Stimulated activated naive CD8-positive, alpha-beta T cell treated with anti-CD3 and anti-CD28 coated beads, Interleukin-15, Interleukin-2, amounts not matched to agents 100 ng/mL and 50 ng/mL, for 24 hours (primary cell): ENCODE measurements around the gene PGBD5.

ENCODE experiments used
- H3K27ac Mint-ChIP-seq: one replicate; pipeline ENCODE4 v1.8.0; 2021; ENCODE audit warnings: mild to moderate bottlenecking, mixed read lengths
- H3K27me3 Mint-ChIP-seq: one replicate; pipeline ENCODE4 v1.8.0; 2021; ENCODE audit warnings: mixed read lengths
- H3K36me3 Mint-ChIP-seq: one replicate; pipeline ENCODE4 v1.8.0; 2021; ENCODE audit warnings: low read depth, mixed read lengths
- H3K4me1 Mint-ChIP-seq: one replicate; pipeline ENCODE4 v1.8.0; 2021; ENCODE audit warnings: low read depth, mixed read lengths
- H3K4me3 Mint-ChIP-seq: one replicate; pipeline ENCODE4 v1.8.0; 2021; ENCODE audit warnings: mild to moderate bottlenecking, mixed read lengths
- H3K9me3 Mint-ChIP-seq: one replicate; pipeline ENCODE4 v1.8.0; 2021; ENCODE audit warnings: mixed read lengths

PGBD5 gene

GRCh38 chr1:230313453-230314141 lies 112.5 kb downstream of the PGBD5 start:
- peaks cover 3% of the 10 kb centered on the region for H3K4me1 Mint-ChIP-seq
- no peaks in the 10 kb centered on the region for H3K9me3 Mint-ChIP-seq
- peaks cover 4% of the 10 kb centered on the region for H3K27me3 Mint-ChIP-seq
- H3K36me3 Mint-ChIP-seq = no peaks in the 10 kb centered on the region
- H3K4me3 Mint-ChIP-seq = no peak overlapping the region
- no peak overlapping the region for H3K27ac Mint-ChIP-seq

DNA sequence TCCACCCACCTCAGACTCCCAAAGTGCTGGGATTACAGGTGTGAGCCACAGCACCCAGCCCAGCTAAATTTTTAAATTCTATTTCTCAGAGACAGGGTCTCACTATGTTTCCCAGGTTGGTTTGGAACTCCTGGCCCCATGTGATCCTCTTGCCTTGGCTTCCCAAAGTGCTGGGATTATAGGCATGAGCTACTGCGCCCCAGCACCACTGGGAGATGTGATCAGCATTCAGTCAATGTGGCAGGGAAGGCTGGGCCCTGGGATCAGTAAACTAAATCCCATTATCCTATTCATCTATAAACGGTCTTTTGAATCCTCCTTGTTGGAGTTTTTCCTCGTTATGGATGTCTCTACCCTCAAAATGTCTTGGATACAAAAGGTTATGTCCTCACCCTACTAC lies 113.5 kb downstream of the PGBD5 start:
- Mint-ChIP-seq H3K4me1 (peaks cover 3% of the 10 kb centered on the region), H3K27me3 (peaks cover 4% of the 10 kb centered on the region), H3K4me3 (no peak overlapping the region), H3K27ac (no peak overlapping the region), H3K36me3 (no peaks in the 10 kb centered on the region), H3K9me3 (no peaks in the 10 kb centered on the region)

DNA sequence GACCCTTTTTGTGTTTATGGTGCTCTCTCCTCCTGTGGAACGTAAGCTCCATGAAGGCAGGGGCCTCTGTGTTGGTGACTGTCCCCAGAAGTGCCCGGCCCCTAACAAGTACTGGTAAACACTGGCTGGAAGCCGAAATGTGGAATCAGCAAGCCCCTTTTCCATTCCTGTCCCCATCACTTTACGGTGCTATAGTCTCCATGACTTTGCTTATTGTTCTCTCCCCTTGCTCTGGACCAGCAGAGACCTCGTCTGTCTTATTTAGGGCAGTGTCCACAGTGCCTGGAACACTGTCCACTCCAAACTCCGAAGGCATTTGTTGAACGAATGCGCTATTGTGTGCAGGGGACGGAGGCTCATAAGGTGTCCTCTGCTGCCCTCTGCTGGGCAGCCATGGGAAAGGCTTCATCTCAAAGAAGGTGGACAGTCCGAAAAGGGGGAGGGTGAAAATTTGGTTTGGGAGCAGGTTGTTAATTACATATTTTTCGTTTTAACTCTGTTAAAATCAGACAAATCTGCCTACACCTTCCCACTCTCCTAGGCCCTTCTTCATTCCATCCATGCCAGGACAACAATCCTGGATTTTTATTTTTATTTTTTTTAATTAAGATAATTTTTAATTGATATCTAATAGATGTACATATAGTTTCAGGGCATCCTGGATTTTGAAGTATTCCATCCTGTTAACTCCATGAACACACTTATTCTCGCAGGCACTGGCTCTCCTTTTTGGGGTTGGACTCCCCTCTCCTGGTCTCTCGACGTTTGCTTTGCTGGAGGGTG lies 115.6 kb downstream of the PGBD5 start:
- Mint-ChIP-seq H3K4me1 (peaks cover 15% of the 10 kb centered on the region), H3K27ac (no peak overlapping the region), H3K4me3 (no peak overlapping the region), H3K36me3 (no peaks in the 10 kb centered on the region), H3K27me3 (peaks cover 4% of the 10 kb centered on the region), H3K9me3 (no peaks in the 10 kb centered on the region)

DNA sequence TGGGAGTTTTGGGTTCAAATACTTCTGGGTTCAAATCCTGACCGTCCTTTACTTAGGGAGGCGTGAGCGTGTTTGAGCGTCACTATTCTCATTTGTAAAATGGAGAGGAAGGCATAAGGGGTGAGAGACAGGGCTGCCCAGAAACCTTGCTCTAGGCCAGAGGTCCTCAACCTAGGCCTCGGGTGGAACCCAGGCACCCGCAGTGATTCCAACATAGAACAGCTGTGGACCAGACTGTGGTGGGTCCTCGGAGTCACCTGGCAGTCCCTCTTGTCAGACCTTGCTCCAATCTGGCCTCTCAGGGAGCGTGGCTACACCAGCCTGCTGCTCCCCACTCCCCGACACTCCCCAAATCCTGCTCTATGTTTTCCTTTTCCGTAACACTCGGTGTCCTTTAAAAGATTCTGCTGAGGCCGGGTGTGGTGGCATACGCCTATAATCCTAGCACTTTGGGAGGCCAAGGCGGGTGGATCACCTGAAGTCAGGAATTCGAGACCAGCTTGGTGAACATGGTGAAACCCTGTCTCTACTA lies 116.4 kb downstream of the PGBD5 start:
- Mint-ChIP-seq H3K27me3 (peaks cover 4% of the 10 kb centered on the region), H3K36me3 (no peaks in the 10 kb centered on the region), H3K4me3 (no peak overlapping the region), H3K9me3 (no peaks in the 10 kb centered on the region), H3K4me1 (peaks cover 19% of the 10 kb centered on the region), H3K27ac (no peak overlapping the region)

DNA sequence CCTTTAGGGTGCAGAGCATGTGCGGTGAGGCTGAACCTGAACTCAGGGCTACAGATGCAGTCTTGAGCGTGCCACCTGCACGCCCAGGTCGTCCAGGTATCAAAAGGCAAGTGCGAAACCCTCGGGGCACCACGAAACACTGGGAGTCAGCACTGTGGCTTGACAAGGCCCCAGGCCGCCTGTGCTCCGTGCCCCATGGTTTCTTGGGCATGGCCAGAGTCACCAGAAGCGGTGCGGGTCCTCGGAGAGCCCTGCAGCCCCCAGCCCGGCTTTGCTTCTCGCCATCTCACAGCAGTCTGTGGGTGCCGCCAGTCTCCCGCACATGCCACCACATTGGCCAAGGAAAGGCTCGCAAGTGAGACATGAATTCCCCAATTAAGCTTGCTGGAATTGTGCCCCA lies 117.3 kb downstream of the PGBD5 start:
- Mint-ChIP-seq H3K27me3 (peaks cover 4% of the 10 kb centered on the region), H3K4me1 (peaks cover 27% of the 10 kb centered on the region), H3K4me3 (no peak overlapping the region), H3K27ac (no peak overlapping the region), H3K36me3 (no peaks in the 10 kb centered on the region), H3K9me3 (no peaks in the 10 kb centered on the region)

DNA sequence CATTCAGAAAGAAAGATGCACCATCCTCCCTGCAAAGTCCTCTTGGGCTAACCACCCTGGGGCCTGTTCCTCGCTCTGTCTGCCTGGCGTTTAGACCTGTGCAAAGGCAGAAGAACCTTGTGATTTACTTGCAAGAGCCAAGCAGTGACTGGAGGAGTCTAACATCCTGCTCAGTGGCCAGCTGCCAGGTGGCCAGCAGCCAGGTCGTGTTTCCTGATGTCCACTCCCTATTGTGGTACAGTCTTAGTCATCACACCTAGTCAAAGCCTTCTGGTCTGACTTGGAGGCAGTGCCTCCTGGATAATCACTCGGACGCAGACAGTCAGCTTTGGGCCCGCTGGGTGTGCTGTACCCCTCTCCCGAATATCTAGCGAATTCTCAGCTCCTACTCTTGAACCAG lies 118.1 kb downstream of the PGBD5 start:
- Mint-ChIP-seq H3K36me3 (no peaks in the 10 kb centered on the region), H3K4me1 (peaks cover 34% of the 10 kb centered on the region), H3K9me3 (no peaks in the 10 kb centered on the region), H3K27me3 (peaks cover 1% of the 10 kb centered on the region), H3K27ac (no peak overlapping the region), H3K4me3 (no peak overlapping the region)

GRCh38 chr1:230307213-230307612 lies 118.9 kb downstream of the PGBD5 start:
- no peak overlapping the region for H3K4me3 Mint-ChIP-seq
- H3K36me3 Mint-ChIP-seq = no peaks in the 10 kb centered on the region
- peaks cover 3% of the 10 kb centered on the region for H3K27me3 Mint-ChIP-seq
- H3K4me1 Mint-ChIP-seq = peaks cover 34% of the 10 kb centered on the region
- H3K27ac Mint-ChIP-seq = no peak overlapping the region
- no peaks in the 10 kb centered on the region for H3K9me3 Mint-ChIP-seq

GRCh38 chr1:230306169-230306568 lies 120.0 kb downstream of the PGBD5 start:
- Mint-ChIP-seq H3K36me3 (no peaks in the 10 kb centered on the region), H3K9me3 (no peaks in the 10 kb centered on the region), H3K4me3 (no peak overlapping the region), H3K27me3 (peaks cover 3% of the 10 kb centered on the region), H3K4me1 (peaks cover 34% of the 10 kb centered on the region), H3K27ac (peak overlapping the region; percentile 40)

DNA sequence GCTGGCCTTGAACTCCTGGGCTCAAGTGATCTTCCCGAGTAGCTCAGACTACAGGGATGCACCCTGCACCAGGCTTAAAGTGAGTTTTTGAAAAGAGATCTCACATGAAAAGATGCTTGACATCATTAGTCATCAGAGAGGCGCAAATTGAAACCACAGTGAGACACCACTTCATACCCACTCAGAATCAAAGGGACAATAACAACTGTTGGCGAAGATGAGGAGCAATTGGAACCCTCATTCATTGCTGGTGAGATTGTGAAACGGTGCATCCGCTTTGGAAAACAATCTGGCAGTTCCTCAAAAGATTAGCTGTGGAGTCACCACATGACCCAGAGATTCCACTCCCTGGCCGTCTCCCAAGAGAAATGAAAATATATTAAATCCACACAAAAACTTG lies 122.3 kb downstream of the PGBD5 start:
- H3K27ac Mint-ChIP-seq = no peak overlapping the region
- peaks cover 3% of the 10 kb centered on the region for H3K27me3 Mint-ChIP-seq
- H3K36me3 Mint-ChIP-seq = no peaks in the 10 kb centered on the region
- peaks cover 31% of the 10 kb centered on the region for H3K4me1 Mint-ChIP-seq
- H3K9me3 Mint-ChIP-seq = no peaks in the 10 kb centered on the region
- no peak overlapping the region for H3K4me3 Mint-ChIP-seq

DNA sequence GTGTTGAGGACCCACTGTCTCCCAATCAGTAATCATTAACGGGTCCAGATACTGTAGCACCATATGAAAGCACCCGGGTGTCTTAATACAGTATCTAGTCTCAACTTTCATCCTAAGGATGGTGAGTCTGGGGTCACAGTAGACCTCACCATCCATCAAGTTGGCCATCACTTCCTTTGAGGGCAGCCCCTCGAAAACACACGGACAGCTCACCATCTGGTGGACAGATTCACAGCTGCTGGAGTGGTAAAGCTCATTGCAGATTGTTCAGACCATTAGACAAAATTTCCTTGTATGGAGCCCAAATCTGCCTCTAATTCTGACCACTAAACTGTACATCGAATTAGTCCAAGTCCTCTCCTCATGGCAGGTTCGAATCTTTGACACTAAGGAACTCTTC lies 123.1 kb downstream of the PGBD5 start:
- H3K4me3 Mint-ChIP-seq = no peak overlapping the region
- peaks cover 31% of the 10 kb centered on the region for H3K4me1 Mint-ChIP-seq
- H3K27ac Mint-ChIP-seq = no peak overlapping the region
- H3K36me3 Mint-ChIP-seq = no peaks in the 10 kb centered on the region
- H3K27me3 Mint-ChIP-seq = peaks cover 3% of the 10 kb centered on the region
- H3K9me3 Mint-ChIP-seq = no peaks in the 10 kb centered on the region

DNA sequence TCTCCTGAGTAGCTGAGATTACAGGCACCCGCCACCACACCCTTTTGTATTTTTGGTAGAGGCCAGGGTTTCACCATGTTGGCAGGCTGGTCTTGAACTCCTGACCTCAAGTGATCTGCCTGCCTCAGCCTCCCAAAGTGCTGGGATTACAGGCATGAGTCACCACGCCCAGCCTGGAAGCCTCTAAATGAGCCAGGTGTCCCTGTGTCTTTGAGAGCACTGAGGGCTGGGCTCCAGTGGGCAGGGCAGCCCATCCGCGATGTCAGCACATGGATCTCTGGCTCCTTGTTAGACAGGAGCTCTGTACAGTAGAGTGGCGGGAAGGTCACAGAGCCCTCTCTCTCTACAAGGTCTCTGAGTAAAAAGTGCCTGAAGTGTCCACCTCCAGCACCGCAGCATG lies 124.3 kb downstream of the PGBD5 start:
- H3K27ac Mint-ChIP-seq = no peak overlapping the region
- no peaks in the 10 kb centered on the region for H3K9me3 Mint-ChIP-seq
- no peak overlapping the region for H3K4me3 Mint-ChIP-seq

DNA sequence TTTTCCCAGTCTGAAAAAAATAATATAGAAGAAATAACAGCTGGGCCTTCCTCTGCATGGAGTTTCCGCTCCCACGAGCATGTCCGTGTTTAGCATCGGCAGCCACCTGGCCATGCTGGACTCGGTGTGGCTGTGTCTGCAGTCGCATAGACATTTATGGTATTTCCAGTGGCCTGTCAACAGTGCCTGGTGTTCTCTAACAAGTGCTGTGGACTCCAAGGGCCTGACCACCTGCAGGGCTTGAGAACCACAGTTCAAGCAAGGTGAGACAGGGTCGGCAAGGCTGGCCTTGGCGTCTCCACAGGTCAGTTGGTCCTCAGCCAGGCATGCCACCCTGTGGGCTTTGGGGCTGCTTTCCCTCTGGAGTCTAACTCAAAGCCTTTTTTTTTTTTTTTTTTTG lies 124.8 kb downstream of the PGBD5 start:
- peaks cover 24% of the 10 kb centered on the region for H3K4me1 Mint-ChIP-seq
- H3K36me3 Mint-ChIP-seq = no peaks in the 10 kb centered on the region
- no peak overlapping the region for H3K4me3 Mint-ChIP-seq
- no peak overlapping the region for H3K27ac Mint-ChIP-seq
- peaks cover 3% of the 10 kb centered on the region for H3K27me3 Mint-ChIP-seq
- H3K9me3 Mint-ChIP-seq = no peaks in the 10 kb centered on the region

More for the DNA sequence above, 124.3 kb downstream of the PGBD5 start:
- Mint-ChIP-seq H3K36me3 (no peaks in the 10 kb centered on the region), H3K4me1 (peaks cover 29% of the 10 kb centered on the region), H3K27me3 (peaks cover 3% of the 10 kb centered on the region)

- Mint-ChIP-seq H3K4me3 (no peak overlapping the region), H3K36me3 (no peaks in the 10 kb centered on the region), H3K27ac (no peak overlapping the region)
Measured at GRCh38 chr1:230300322-230301301, 125.5 kb downstream of the PGBD5 start.

GRCh38 chr1:230299191-230300006 lies 126.7 kb downstream of the PGBD5 start:
- peaks cover 13% of the 10 kb centered on the region for H3K4me1 Mint-ChIP-seq
- no peaks in the 10 kb centered on the region for H3K9me3 Mint-ChIP-seq
- H3K36me3 Mint-ChIP-seq = no peaks in the 10 kb centered on the region
- peaks cover 8% of the 10 kb centered on the region for H3K27me3 Mint-ChIP-seq
- no peak overlapping the region for H3K4me3 Mint-ChIP-seq
- H3K27ac Mint-ChIP-seq = no peak overlapping the region

More at GRCh38 chr1:230300322-230301301, 125.5 kb downstream of the PGBD5 start:
- H3K27me3 Mint-ChIP-seq = peaks cover 3% of the 10 kb centered on the region
- H3K4me1 Mint-ChIP-seq = peaks cover 19% of the 10 kb centered on the region
- H3K9me3 Mint-ChIP-seq = no peaks in the 10 kb centered on the region
